HG02943 (cell line): ENCODE data around the gene CARD10.

Source experiments
- ATAC-seq: cut with Tn5 transposase; IDR thresholded peaks from one replicate; pipeline ENCODE4 v1.9.1; 2021; ENCODE audit warnings: mild to moderate bottlenecking, low read depth, moderate library complexity; ENCODE audit not compliant: unreplicated experiment

CARD10 gene, protein sequence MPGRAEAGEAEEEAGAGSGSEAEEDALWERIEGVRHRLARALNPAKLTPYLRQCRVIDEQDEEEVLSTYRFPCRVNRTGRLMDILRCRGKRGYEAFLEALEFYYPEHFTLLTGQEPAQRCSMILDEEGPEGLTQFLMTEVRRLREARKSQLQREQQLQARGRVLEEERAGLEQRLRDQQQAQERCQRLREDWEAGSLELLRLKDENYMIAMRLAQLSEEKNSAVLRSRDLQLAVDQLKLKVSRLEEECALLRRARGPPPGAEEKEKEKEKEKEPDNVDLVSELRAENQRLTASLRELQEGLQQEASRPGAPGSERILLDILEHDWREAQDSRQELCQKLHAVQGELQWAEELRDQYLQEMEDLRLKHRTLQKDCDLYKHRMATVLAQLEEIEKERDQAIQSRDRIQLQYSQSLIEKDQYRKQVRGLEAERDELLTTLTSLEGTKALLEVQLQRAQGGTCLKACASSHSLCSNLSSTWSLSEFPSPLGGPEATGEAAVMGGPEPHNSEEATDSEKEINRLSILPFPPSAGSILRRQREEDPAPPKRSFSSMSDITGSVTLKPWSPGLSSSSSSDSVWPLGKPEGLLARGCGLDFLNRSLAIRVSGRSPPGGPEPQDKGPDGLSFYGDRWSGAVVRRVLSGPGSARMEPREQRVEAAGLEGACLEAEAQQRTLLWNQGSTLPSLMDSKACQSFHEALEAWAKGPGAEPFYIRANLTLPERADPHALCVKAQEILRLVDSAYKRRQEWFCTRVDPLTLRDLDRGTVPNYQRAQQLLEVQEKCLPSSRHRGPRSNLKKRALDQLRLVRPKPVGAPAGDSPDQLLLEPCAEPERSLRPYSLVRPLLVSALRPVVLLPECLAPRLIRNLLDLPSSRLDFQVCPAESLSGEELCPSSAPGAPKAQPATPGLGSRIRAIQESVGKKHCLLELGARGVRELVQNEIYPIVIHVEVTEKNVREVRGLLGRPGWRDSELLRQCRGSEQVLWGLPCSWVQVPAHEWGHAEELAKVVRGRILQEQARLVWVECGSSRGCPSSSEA

GRCh38 chr22:37519268-37520195, at the start of gene CARD10:
TSS of gene CARD10 (minus strand) at chr22:37519415. CDS start at chr22:37519200, 215 bp downstream.
- ATAC-seq: no peak

DNA sequence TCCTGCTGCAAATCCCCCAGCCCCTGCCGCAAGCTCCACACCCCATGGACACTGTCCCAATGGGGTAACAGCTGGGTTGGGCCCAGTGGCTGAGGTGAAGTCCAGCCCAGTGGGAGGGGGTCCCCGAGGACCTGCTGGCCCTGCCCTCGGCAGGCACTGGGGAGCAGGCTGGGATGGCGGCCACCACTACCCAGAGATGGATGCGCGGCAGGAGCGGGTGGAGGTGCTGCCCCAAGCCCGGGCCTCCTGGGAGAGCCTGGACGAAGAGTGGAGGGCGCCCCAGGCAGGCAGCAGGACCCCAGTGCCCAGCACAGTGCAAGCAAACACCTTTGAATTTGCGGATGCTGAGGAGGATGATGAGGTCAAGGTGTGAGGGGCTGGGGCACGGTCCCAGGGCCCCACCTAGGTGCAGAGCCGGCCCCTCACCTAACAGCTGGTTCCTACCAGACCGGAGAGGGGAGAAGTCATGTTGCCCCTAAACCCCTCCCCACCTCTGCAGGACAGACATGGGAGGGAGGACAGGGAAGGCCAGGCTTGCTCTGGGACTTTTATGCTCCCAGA, 49.3 kb upstream of the CARD10 start:
- ATAC-seq: no peak

DNA sequence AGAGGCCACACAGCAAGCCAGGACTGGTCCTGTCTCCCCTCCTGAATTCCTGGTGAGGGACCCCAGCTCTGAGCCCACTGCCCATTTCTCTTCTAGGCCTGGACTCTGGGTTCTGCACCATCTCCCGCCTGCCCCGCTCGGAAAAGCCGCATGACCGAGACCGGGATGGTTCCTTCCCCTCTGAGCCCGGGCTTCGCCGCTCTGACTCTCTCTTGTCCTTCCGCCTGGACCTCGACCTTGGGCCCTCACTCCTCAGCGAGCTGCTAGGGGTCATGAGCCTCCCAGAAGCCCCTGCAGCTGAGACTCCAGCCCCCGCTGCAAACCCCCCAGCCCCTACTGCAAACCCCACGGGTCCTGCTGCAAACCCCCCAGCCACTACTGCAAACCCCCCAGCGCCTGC, 48.8 kb upstream of the CARD10 start:
- no peak for ATAC-seq

DNA sequence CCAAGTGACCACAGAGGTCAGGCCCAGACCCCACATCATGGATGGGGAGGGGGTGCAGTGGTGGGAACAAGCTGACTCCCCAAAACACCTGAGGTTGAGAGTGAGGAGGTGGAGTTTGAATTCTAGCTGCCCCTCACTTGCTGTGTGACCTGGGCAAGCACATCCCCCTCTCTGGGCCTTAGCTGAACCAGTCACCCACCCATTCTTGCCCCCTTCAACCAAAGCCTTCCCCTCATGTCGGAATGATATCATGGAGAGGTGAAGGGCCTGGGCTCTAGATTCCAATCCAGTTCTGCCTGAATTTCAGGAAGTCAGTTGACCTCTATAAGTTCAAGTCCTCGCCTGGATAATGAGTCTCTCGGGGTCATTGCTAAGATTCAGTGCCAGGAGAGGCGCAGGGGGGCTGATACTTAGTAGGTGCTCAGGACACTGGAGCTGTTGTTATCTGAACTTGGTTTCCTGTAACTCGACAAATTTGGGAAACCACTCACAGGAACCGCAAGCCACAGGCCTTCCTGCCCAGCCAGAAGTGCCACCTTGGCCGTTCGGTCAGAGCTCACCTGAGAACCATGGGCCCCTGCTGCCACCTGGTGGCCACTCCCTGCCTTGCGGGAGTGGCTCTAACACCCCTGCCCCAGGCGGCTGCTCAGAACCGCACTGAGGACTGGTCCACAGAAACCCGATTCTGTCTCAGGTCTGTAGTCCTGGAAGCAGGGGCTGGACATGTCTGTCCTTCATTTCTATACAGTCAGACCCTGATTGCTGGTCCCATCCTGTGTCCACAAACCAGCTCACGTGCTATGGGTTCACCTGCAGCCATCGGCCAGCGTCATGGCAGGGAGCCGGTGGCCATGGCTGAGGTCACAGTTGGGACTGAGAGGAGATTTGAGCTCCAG, 47.9 kb upstream of the CARD10 start:
- ATAC-seq: peak; percentile 71

DNA sequence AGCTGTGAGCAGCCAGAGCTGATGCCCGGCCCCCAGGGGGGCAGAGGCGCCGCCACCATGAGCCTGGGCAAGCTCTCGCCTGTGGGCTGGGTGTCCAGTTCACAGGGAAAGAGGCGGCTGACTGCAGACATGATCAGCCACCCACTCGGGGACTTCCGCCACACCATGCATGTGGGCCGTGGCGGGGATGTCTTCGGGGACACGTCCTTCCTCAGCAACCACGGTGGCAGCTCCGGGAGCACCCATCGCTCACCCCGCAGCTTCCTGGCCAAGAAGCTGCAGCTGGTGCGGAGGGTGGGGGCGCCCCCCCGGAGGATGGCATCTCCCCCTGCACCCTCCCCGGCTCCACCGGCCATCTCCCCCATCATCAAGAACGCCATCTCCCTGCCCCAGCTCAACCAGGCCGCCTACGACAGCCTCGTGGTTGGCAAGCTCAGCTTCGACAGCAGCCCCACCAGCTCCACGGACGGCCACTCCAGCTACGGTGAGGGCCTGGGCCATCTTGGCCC, 47.2 kb upstream of the CARD10 start:
- no peak for ATAC-seq

- ATAC-seq: no peak
Observed at GRCh38 chr22:37565830-37566229, 46.6 kb upstream of the CARD10 start.

DNA sequence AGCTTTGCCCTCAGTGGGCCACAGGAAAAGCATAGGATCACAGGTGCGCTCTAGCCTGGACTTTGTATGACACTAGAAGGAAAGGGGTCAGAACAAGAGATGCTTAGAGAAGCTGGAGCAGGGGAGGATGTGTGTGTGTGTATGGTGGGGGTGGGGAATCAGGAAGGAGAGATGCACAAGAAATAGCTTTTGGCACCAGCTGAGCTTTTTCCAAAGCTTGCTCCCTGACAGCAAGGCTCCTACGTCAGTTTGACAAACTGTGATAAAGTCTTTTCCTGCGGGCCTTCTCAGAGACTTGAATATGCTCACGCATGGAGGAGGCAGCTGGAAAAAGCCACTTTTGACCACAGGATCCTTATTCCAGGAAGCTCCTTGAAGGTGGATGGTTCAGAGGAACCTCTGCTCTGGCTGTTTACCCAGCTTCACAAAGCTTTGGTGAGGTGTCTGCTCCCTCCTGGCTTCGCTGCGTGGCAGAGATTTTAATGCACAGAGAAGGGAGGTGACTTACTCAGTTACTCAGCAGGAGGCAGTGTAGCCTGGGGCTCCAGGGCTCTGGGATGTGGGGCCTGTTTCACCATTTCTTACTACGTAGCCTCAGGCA, 45.0 kb upstream of the CARD10 start:
- no peak for ATAC-seq

DNA sequence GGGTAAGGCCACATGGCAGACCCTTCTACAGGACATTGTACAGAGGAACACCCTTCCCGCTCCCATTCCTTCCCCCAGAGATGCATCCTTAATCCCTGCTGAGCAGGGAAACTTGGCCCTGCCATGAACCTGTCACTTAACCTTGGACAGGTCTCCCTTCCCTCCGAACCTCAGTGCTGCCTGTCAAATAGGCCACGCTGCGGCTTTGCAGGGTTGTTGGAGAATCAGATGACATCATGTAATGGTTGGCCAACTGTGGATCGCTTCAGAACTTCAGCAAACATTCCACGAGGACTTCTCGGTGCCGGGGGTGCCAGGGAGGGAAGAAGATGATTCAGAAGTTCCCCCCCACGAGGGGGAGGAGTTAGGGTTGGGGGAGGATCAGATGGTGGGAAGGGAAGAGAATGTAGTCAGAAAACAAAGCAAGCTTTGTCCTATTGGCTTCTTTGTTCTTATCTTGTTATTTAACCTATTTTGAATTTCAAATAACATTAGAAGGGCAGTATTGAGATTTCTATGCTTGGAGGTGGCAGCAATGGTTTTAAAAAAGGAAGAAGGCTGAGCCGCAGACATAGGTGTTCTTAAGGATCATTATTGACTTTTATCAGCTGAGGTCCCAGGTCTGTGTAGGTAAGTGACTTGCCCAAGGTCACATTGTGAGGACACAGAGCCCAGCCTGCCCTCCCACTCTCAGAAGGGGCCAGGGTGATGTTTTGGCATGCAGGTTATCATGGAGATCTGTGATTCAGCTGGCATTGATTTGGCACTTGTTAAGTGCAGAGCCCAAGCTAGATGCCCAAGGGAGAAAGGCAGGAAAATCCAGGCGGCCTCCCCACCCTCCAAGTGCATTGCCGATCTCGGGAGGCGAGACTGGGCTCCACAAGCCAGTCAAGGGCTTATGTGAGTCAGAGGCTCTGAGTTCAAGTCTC, 44.2 kb upstream of the CARD10 start:
- no peak for ATAC-seq

DNA sequence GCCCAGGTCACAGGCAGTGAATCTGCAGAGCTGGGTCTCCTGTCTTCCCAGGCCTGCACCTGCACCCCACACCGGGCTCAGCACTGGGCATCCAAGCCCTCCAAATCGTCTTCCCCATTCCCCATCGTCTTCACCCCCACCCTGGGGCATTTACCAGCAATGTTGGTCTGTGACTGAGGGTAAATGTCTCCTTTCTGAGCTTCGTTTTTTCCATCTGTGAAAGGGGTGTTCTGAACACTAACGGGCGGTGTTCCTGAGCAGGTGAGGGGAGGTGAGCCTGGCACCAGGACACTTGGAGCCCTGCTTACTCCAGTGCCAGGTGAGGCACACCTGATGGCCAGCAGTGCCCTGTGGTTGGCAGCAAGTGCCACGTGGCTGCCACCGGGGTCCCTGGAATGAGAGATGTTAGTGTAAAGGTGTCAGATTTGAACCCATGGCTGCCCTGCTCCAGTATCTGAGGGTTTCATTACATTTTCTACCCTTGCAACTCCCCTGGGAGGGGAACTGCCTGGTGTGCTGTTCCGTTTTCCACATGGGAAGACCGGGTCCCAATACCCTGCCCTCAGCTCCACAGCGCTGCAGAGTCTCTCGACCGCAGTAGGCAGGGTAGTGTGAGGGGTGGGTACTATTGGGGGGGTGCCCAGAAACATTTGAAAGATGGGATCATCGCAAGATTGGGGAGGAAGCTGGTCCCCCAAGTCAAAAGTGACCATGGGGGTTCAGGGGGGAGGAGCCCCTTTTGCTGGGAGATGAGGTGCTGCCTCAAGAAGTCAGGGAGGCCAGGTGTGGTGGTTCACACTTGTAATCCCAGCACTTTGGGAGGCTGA, 43.0 kb upstream of the CARD10 start:
- no peak for ATAC-seq

- ATAC-seq: no peak
Observed at GRCh38 chr22:37561212-37562048, 42.2 kb upstream of the CARD10 start.

- no peak for ATAC-seq
Observed at GRCh38 chr22:37560608-37561211, 41.5 kb upstream of the CARD10 start.

DNA sequence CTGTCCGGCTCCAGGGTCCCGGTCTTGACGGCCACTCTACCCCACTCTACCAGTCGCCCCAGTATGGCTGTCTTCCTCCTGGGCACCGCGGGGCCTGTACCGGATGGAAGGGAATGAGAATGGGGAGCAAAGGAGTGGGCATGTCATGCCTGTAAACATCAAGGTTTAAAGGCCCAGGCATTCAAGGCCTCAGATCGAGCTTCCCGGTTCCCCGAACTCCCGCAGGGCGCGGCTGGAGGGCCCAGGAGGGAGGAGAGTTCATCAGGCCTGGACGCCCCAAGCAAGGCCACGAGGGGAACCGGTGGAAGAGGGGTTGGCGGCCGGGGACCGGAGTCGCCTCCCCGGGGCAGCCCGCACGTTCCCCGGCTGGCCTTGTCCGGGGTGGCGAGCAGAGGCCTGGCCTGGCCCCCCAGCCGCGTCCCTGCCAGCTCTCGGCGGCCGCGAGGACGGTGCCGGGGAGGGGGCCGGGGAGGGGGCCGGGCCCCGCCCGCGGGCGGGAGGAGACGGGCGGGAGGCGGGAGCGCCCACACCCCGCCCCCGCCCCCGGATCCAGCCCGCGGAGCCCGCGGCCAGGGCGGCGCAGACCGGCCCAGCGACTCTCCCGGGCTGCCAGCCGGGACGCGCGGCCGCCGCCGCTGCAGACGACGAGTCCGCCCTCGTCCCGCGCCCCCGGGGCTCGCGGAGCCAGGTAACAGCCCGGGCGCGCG, 40.8 kb upstream of the CARD10 start, which contains the start of gene CDC42EP1:
Gene CDC42EP1 (plus strand): TSS at position 580 of the 707 bp plus-strand sequence. CDS start 5,870 bp downstream, outside the sequence.
- ATAC-seq: no peak

GRCh38 chr22:37559521-37559900, 40.3 kb upstream of the CARD10 start:
- no peak for ATAC-seq

- ATAC-seq: no peak
Observed at GRCh38 chr22:37558815-37559214, 39.6 kb upstream of the CARD10 start.
